Measurements from ENCODE around the gene TGFB2. TPM values are rescaled to one million over a fixed set of nuclear protein-coding genes. Genes with fewer than 3 reads are reported as not detected.

TGFB2 gene
- total RNA-seq, 1 experiment from 2014 or later, result 2.5 TPM

- Mint-ChIP-seq H3K27me3 (ENCODE audit: low read depth) (no peaks in the 10 kb centered on the region), H3K36me3 (no peaks in the 10 kb centered on the region), H3K4me1 (peaks cover 29% of the 10 kb centered on the region), H3K27ac (no peak overlapping the region), H3K9me3 (0 out of 2 replicates have a peak, but pooled peaks cover 5% of the 10 kb centered on the region), H3K4me3 (no peak overlapping the region)
- ATAC-seq (no peak), DNase-seq (ENCODE audit: low spot score) (no peak)
- TF ChIP-seq SMAD4 (CRISPR knock-in tag; IDR thresholded peaks at IDR 0.05), result no peak
- no peak for TF ChIP-seq ERG (CRISPR knock-in tag; IDR thresholded peaks at IDR 0.05)
- no peak for TF ChIP-seq ZNF281 (CRISPR knock-in tag; IDR thresholded peaks at IDR 0.05)
- TF ChIP-seq JAZF1 (CRISPR knock-in tag; IDR thresholded peaks at IDR 0.05), result no peak
- TF ChIP-seq ETV6 (CRISPR knock-in tag; IDR thresholded peaks at IDR 0.05), result no peak
- TF ChIP-seq GTF2I (CRISPR knock-in tag; conservative IDR thresholded peaks at IDR 0.05), result no peak
- no peak for TF ChIP-seq KAT7 (CRISPR knock-in tag; IDR thresholded peaks at IDR 0.05; ENCODE audit: borderline replicate concordance)
- TF ChIP-seq CREB1 (CRISPR knock-in tag; IDR thresholded peaks at IDR 0.05), result no peak
- TF ChIP-seq NFE2L1 (CRISPR knock-in tag; IDR thresholded peaks at IDR 0.05), result no peak
- no peak for TF ChIP-seq E2F4 (CRISPR knock-in tag; IDR thresholded peaks at IDR 0.05; ENCODE audit: borderline replicate concordance, low read depth)
- TF ChIP-seq ZNF219 (CRISPR knock-in tag; IDR thresholded peaks at IDR 0.05; ENCODE audit: borderline replicate concordance), result no peak
- no peak for TF ChIP-seq CREM (CRISPR knock-in tag; IDR thresholded peaks at IDR 0.05)
- TF ChIP-seq ZNF121 (CRISPR knock-in tag; IDR thresholded peaks at IDR 0.05), result no peak
- no peak for TF ChIP-seq NR1H2 (CRISPR knock-in tag; IDR thresholded peaks at IDR 0.05)
- no peak for TF ChIP-seq IRF1 (CRISPR knock-in tag; IDR thresholded peaks at IDR 0.05)
- TF ChIP-seq ZNF512 (CRISPR knock-in tag; IDR thresholded peaks at IDR 0.05; ENCODE audit: borderline replicate concordance), result no peak
- TF ChIP-seq RELA (CRISPR knock-in tag; IDR thresholded peaks at IDR 0.05; ENCODE audit: borderline replicate concordance), result no peak
- POLR2A ChIA-PET, result interaction anchor here (0.5 kb wide), 1 partner anchor 25 kb away, joined by 4 read pairs; no protein-coding TSS in a partner anchor
- CTCF ChIA-PET, result no interaction called here
Measured at GRCh38 chr1:218456444-218456843, 111.3 kb downstream of the TGFB2 start.

- ATAC-seq, result 0 out of 2 replicates have a peak, but pooled peaks have one; percentile 16
- CTCF ChIA-PET, result interaction anchor here (1.0 kb wide), 1 partner anchor 14 kb away, joined by 3 read pairs; no protein-coding TSS in a partner anchor
- TF ChIP-seq ZNF121 (CRISPR knock-in tag; IDR thresholded peaks at IDR 0.05), result no peak
- no peak for TF ChIP-seq HMGXB4 (CRISPR knock-in tag; IDR thresholded peaks at IDR 0.05)
- no peak for TF ChIP-seq GRHL2 (CRISPR knock-in tag; IDR thresholded peaks at IDR 0.05; ENCODE audit: insufficient replicate concordance, severe bottlenecking)
- no peak for TF ChIP-seq CTCF (IDR thresholded peaks at IDR 0.05)
- no peak for TF ChIP-seq USF2 (CRISPR knock-in tag; IDR thresholded peaks at IDR 0.05)
- TF ChIP-seq PREB (CRISPR knock-in tag; IDR thresholded peaks at IDR 0.05; ENCODE audit: borderline replicate concordance), result no peak
Measured at GRCh38 chr1:218459450-218459849, 114.3 kb downstream of the TGFB2 start.

More at GRCh38 chr1:218459450-218459849, 114.3 kb downstream of the TGFB2 start:
- Mint-ChIP-seq H3K4me3 (no peak overlapping the region), H3K27ac (peak overlapping the region; percentile 96), H3K9me3 (0 out of 2 replicates have a peak, but pooled peaks cover 5% of the 10 kb centered on the region), H3K27me3 (ENCODE audit: low read depth) (no peaks in the 10 kb centered on the region), H3K4me1 (peaks cover 28% of the 10 kb centered on the region), H3K36me3 (no peaks in the 10 kb centered on the region)
- DNase-seq (ENCODE audit: low spot score), result no peak
- POLR2A ChIA-PET, result interaction anchor here (0.8 kb wide), 1 partner anchor 73 kb away, joined by 3 read pairs; no protein-coding TSS in a partner anchor

All from WTC11 (cell line).